Adrenal gland (tissue), 5 donors: Measurements from ENCODE around the gene CDC42BPG.

Experiments used
- POLR2A ChIP-seq, 2 donors: fragments of 450-650 bp; IDR thresholded peaks; one replicate each; pipeline ENCODE4 v1.6.1; 2017; ENCODE audit warnings: antibody characterized with exemption in 2 of 2, mild to moderate bottlenecking in 2 of 2, moderate library complexity in 1 of 2
- TF ChIP-seq, protein P1 (sequence below), 6 experiments: fragments of 450-650 bp in 4 of 6; fragments of 200-600 bp in 2 of 6; sonication (generic) in 1 of 6; IDR thresholded peaks; 1 replicate in 5 of 6; 2 replicates in 1 of 6; pipeline versions ENCODE4 v1.5.1 to v1.8.0; 2016 to 2021; ENCODE audit warnings: antibody characterized with exemption in 6 of 6, mild to moderate bottlenecking in 2 of 6, moderate library complexity in 1 of 6
- donor health status: DM: no; HTN: no; CAD: no.

DNA sequence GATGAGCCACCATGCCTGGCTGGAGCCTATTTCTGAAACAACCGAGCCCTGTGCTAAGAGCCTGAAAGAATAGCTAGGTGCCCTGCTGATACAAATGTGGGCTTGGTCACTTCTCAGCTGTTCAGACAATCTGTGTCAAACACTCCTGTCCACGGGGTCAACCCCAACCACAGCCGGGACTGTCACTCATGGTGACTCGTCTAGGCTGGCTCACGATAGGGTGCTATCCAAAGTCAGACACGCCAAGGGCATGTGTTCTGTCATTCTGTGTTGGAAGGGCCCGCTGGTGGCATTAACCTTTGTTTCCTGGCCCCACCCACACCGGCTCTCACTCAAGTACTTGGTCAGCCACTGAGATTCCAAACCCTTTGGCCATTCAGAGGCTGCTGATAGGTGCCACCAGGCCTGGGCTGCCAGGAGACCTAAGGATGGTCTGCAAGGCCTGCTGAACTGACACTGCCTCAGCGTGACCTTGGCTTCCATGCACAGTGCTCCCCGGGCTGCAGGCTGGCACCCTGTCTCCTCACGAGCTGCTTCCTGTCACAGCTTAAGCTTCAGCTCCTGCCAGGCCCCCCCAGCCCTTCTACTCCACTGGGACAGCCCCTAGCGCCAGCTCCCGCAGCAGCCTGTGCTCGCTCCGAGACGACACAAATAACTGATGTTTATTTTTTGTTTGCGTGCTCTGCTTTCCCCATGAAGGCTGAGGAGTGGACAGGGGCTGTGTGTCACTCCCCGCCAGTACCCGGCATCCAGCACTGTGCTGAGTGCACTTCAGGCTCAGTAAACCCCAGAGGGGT, 14.2 kb upstream of the CDC42BPG start:
- TF ChIP-seq, protein P1, sequence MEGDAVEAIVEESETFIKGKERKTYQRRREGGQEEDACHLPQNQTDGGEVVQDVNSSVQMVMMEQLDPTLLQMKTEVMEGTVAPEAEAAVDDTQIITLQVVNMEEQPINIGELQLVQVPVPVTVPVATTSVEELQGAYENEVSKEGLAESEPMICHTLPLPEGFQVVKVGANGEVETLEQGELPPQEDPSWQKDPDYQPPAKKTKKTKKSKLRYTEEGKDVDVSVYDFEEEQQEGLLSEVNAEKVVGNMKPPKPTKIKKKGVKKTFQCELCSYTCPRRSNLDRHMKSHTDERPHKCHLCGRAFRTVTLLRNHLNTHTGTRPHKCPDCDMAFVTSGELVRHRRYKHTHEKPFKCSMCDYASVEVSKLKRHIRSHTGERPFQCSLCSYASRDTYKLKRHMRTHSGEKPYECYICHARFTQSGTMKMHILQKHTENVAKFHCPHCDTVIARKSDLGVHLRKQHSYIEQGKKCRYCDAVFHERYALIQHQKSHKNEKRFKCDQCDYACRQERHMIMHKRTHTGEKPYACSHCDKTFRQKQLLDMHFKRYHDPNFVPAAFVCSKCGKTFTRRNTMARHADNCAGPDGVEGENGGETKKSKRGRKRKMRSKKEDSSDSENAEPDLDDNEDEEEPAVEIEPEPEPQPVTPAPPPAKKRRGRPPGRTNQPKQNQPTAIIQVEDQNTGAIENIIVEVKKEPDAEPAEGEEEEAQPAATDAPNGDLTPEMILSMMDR (IDR thresholded peaks at IDR 0.05), result no peak
- no peak for TF ChIP-seq POLR2A (IDR thresholded peaks at IDR 0.05)
